ENCODE results near the gene JUND. TPM values are rescaled to one million over a fixed set of nuclear protein-coding genes. Genes with fewer than 3 reads are reported as not detected.

The JUND gene
- total and polyA plus RNA-seq, 2 of the 8 experiments (the other 6 are each of a cell fraction or from before 2014, with no cell fraction given) = 54.0 to 77.5 TPM

GRCh38 chr19:18283338-18283737 lies 1.9 kb upstream of the JUND start (continued):
- no peak for TF ChIP-seq CHD7 (IDR thresholded peaks at IDR 0.05; ENCODE audit: insufficient replicate concordance, low read length)
- TF ChIP-seq CHD2 (IDR thresholded peaks at IDR 0.05; ENCODE audit: low read length) = no peak
- TF ChIP-seq RNF2 (IDR thresholded peaks at IDR 0.05; ENCODE audit: borderline replicate concordance, low read depth, low read length, missing control alignments, poor library complexity, severe bottlenecking) = no peak
- TF ChIP-seq, protein P1, sequence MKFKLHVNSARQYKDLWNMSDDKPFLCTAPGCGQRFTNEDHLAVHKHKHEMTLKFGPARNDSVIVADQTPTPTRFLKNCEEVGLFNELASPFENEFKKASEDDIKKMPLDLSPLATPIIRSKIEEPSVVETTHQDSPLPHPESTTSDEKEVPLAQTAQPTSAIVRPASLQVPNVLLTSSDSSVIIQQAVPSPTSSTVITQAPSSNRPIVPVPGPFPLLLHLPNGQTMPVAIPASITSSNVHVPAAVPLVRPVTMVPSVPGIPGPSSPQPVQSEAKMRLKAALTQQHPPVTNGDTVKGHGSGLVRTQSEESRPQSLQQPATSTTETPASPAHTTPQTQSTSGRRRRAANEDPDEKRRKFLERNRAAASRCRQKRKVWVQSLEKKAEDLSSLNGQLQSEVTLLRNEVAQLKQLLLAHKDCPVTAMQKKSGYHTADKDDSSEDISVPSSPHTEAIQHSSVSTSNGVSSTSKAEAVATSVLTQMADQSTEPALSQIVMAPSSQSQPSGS (IDR thresholded peaks at IDR 0.05; ENCODE audit: low read length) = no peak
- TF ChIP-seq YY1 (IDR thresholded peaks at IDR 0.05; ENCODE audit: low read depth, low read length) = no peak
- no peak for TF ChIP-seq CTBP2 (IDR thresholded peaks at IDR 0.05; ENCODE audit: borderline replicate concordance, insufficient read depth, insufficient read length, low read length)
- no peak for TF ChIP-seq MAX (IDR thresholded peaks at IDR 0.05)
- TF ChIP-seq TAF1 (IDR thresholded peaks at IDR 0.05; ENCODE audit: low read depth, low read length) = no peak

All from H1 (cell line).